Stimulated activated naive B cell treated with anti-CD40 and anti-IgM and Interleukin-4, amounts not matched to agents 10 μg/mL and 1 μg/mL and 100 μg/mL, for 72 hours (primary cell): Measurements from ENCODE around the gene SPAG16.
A peak's percentile ranks its signal among the peaks of the same experiment; 100 is the strongest.
"Not testable (repeated sequence)": the region's sequence is repeated elsewhere in the genome, so short reads cannot be mapped to it uniquely, and the experiment has no call there.

Experiments used
- ATAC-seq, 2 donors: fragments of 150-1000 bp; cut with Tn5 transposase; replicated peaks; 2 replicates each; pipeline ENCODE4 v1.10.0; 2021; ENCODE audit warnings: moderate library complexity in 1 of 2
- DNase-seq: peaks from one replicate; pipeline ENCODE4 v3.0.0; 2021
- H3K27ac Mint-ChIP-seq: one replicate; pipeline ENCODE4 v1.8.0; 2022; ENCODE audit warnings: mild to moderate bottlenecking, mixed read lengths
- H3K27me3 Mint-ChIP-seq, 2 donors: one replicate each; pipeline ENCODE4 v1.8.0; 2022; ENCODE audit warnings: mixed read lengths in 2 of 2
- H3K36me3 Mint-ChIP-seq, 2 donors: one replicate each; pipeline ENCODE4 v1.8.0; 2022; ENCODE audit warnings: mixed read lengths in 2 of 2, mild to moderate bottlenecking in 1 of 2
- H3K4me1 Mint-ChIP-seq, 2 donors: one replicate each; pipeline ENCODE4 v1.8.0; 2022; ENCODE audit warnings: mixed read lengths in 2 of 2, mild to moderate bottlenecking in 1 of 2
- H3K4me3 Mint-ChIP-seq, 2 donors: one replicate each; pipeline ENCODE4 v1.8.0; 2022; ENCODE audit warnings: mild to moderate bottlenecking in 2 of 2, mixed read lengths in 2 of 2, moderate library complexity in 1 of 2
- H3K9me3 Mint-ChIP-seq, 2 donors: one replicate each; pipeline ENCODE4 v1.8.0; 2022; ENCODE audit warnings: mixed read lengths in 2 of 2, mild to moderate bottlenecking in 1 of 2

Gene SPAG16

DNA sequence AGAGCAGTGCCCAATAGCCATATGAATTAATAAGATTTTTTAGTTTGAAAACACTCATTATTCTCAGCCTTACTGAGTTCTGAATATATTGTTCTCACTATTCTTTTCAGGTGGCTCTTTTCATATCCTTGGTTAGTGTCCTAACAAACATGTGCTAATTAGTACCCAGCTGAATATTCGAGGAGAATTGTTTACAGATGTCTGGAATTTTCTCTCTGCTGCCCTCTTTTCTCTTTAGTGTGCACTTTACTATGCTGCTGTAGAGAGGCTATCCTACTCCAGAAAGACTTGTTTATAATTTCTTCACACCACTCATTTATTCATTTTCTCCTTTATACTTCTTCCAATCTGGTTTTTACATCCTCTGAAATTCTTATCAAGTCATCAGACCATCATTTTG, 405.3 kb downstream of the SPAG16 start:
- H3K4me1 Mint-ChIP-seq = no peaks in the 10 kb centered on the region
- DNase-seq = no peak
- ATAC-seq = no peak
- H3K4me3 Mint-ChIP-seq = no peak overlapping the region
- H3K9me3 Mint-ChIP-seq = peaks cover 0 to 2% of the 10 kb centered on the region in 2 donors
- H3K36me3 Mint-ChIP-seq = no peaks in the 10 kb centered on the region
- no peak overlapping the region for H3K27ac Mint-ChIP-seq
- H3K27me3 Mint-ChIP-seq = no peaks in the 10 kb centered on the region

- H3K27ac Mint-ChIP-seq = no peak overlapping the region
- DNase-seq (no peak), ATAC-seq (no peak)
- H3K4me3 Mint-ChIP-seq = no peak overlapping the region
- H3K9me3 Mint-ChIP-seq = no peaks in the 10 kb centered on the region
- H3K36me3 Mint-ChIP-seq = no peaks in the 10 kb centered on the region
- no peaks in the 10 kb centered on the region for H3K27me3 Mint-ChIP-seq
- no peaks in the 10 kb centered on the region for H3K4me1 Mint-ChIP-seq
These were observed 407.1 kb downstream of the SPAG16 start for GRCh38 chr2:213691351-213691750.

DNA sequence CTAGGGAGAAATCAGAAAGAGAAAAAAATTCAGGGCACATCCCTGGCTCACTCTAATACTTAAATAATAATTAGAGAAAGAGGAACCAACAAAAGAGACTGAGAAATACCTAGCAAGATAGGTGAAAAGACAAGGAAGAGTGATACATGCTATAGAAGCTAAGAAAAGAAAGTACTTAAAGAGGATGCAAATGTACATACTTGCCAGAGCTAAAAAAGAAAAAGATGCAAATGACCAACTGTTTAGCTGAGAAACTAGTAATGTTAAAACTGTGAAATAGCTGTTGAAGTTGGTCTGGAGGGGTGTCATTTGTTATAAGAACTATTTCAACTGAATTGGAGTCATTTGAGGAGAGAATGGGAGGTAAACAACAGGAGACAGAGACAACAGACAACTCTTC, 412.2 kb downstream of the SPAG16 start:
- H3K4me1 Mint-ChIP-seq = no peaks in the 10 kb centered on the region
- no peak overlapping the region for H3K4me3 Mint-ChIP-seq
- ATAC-seq (no peak), DNase-seq (no peak)
- no peaks in the 10 kb centered on the region for H3K9me3 Mint-ChIP-seq
- no peaks in the 10 kb centered on the region for H3K36me3 Mint-ChIP-seq
- H3K27me3 Mint-ChIP-seq = no peaks in the 10 kb centered on the region
- no peak overlapping the region for H3K27ac Mint-ChIP-seq

GRCh38 chr2:213701365-213701764, 417.1 kb downstream of the SPAG16 start:
- not testable (repeated sequence) for H3K4me3 Mint-ChIP-seq, DNase-seq, H3K4me1 Mint-ChIP-seq, H3K27ac Mint-ChIP-seq, ATAC-seq, H3K9me3 Mint-ChIP-seq, H3K27me3 Mint-ChIP-seq, H3K36me3 Mint-ChIP-seq

- DNase-seq (no peak), ATAC-seq (no peak)
- H3K36me3 Mint-ChIP-seq = no peaks in the 10 kb centered on the region
- H3K27ac Mint-ChIP-seq = no peak overlapping the region
- no peaks in the 10 kb centered on the region for H3K4me1 Mint-ChIP-seq
- H3K4me3 Mint-ChIP-seq = no peak overlapping the region
- H3K27me3 Mint-ChIP-seq = no peaks in the 10 kb centered on the region
- peaks cover 1 to 9% of the 10 kb centered on the region in 2 donors for H3K9me3 Mint-ChIP-seq
These were observed 419.3 kb downstream of the SPAG16 start for GRCh38 chr2:213703406-213704098.

GRCh38 chr2:213710164-213710563, 425.9 kb downstream of the SPAG16 start:
- Mint-ChIP-seq H3K4me3 (no peak overlapping the region), H3K27me3 (no peaks in the 10 kb centered on the region), H3K27ac (no peak overlapping the region), H3K4me1 (no peaks in the 10 kb centered on the region), H3K9me3 (peaks cover 0 to 2% of the 10 kb centered on the region in 2 donors), H3K36me3 (no peaks in the 10 kb centered on the region)
- DNase-seq (no peak), ATAC-seq (no peak)

DNA sequence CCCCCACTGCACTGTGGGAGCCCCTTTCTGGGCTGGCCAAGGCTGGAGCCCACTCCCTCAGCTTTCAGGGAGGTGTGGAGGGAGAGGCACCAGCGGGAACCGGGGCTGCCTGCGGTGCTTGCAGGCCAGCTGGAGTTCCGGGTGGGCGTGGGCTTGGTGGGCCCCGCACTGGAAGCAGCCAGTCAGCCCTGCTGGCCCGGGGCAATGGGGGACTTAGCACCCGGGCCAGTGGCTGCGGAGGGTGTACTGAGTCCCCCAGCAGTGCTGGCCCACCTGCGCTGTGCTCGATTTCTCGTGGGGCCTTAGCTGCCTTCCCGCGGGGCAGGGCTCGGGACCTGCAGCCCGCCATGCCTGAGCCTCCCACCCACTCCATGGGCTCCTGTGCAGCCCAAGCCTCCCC, 434.1 kb downstream of the SPAG16 start:
- H3K4me3 Mint-ChIP-seq, H3K27me3 Mint-ChIP-seq, H3K9me3 Mint-ChIP-seq, H3K27ac Mint-ChIP-seq, H3K4me1 Mint-ChIP-seq, DNase-seq, H3K36me3 Mint-ChIP-seq, ATAC-seq: not testable (repeated sequence)

DNA sequence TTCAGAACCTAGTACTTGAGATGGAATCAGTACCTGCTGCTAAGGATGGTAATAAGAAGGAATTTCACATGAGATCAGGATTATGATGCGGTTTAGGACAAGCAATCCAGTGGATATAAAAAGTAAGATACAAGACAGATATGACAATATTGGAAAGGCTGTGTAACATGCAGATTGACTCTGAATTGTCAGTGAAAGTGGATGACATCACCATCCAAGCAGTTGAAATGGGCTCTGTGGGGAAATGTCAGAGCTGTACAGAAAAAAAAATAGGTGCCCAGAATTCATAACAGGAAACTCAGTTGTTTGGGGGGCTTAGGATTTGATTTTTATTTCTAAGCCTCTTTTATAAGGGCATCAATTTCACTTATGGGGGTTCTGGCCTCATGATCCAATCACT, 438.3 kb downstream of the SPAG16 start:
- DNase-seq = no peak
- H3K4me3 Mint-ChIP-seq = no peak overlapping the region
- no peaks in the 10 kb centered on the region for H3K4me1 Mint-ChIP-seq
- peaks cover 0 to 3% of the 10 kb centered on the region in 2 donors for H3K36me3 Mint-ChIP-seq
- no peaks in the 10 kb centered on the region for H3K27me3 Mint-ChIP-seq
- H3K9me3 Mint-ChIP-seq = peaks cover 4 to 5% of the 10 kb centered on the region in 2 donors
- H3K27ac Mint-ChIP-seq = no peak overlapping the region
- ATAC-seq = no peak

- no peak overlapping the region for H3K4me3 Mint-ChIP-seq
- H3K9me3 Mint-ChIP-seq = peaks cover 4 to 5% of the 10 kb centered on the region in 2 donors
- no peak overlapping the region for H3K27ac Mint-ChIP-seq
- H3K36me3 Mint-ChIP-seq = peaks cover 0 to 3% of the 10 kb centered on the region in 2 donors
- DNase-seq = no peak
- H3K4me1 Mint-ChIP-seq = no peaks in the 10 kb centered on the region
- H3K27me3 Mint-ChIP-seq = no peaks in the 10 kb centered on the region
- ATAC-seq = no peak
These were observed 438.8 kb downstream of the SPAG16 start for GRCh38 chr2:213723041-213723560.

DNA sequence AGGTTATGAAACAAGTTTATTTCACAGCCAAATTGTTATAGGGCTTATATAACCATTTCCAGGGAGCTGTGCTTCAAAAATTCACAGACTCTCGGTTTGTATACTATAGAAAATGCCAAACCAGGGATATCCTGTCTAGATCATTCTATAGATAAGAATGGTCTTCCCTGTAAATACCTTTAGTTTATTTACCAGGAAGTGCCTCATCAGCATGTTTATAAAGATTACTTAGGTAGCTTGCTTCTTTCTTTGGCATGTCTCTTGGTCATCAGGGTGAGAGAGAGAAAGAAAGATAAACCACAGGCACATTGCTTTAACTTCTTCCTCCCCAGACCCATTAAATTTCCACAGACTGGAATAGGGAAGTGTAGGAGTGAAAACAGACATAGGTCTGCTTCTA, 439.4 kb downstream of the SPAG16 start:
- Mint-ChIP-seq H3K27me3 (no peaks in the 10 kb centered on the region), H3K27ac (no peak overlapping the region), H3K4me3 (no peak overlapping the region), H3K36me3 (peaks cover 0 to 3% of the 10 kb centered on the region in 2 donors), H3K9me3 (peaks cover 4 to 5% of the 10 kb centered on the region in 2 donors), H3K4me1 (no peaks in the 10 kb centered on the region)
- ATAC-seq (no peak), DNase-seq (no peak)

DNA sequence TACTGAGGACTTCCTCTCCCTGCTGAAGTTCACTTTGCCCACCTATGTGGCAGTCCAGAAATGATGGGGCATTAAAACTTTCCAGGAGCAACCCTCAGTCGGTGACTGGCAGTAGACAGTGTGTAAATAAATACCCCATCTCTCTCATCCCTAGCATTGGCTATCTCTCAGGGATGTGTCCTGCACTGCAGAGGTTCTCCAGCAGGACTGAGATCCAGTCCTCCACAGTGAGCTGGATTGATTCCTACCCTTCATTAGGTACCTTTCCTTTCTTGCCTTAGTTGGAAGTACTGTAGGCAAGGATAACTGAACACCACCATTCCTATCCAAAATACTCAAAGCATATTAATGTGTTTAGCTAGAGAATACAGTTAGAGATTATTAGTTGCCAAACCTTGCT, 441.8 kb downstream of the SPAG16 start:
- H3K4me1 Mint-ChIP-seq = no peaks in the 10 kb centered on the region
- no peak overlapping the region for H3K27ac Mint-ChIP-seq
- no peak for ATAC-seq
- H3K9me3 Mint-ChIP-seq = peaks cover 0 to 2% of the 10 kb centered on the region in 2 donors
- no peak overlapping the region for H3K4me3 Mint-ChIP-seq
- no peaks in the 10 kb centered on the region for H3K36me3 Mint-ChIP-seq
- H3K27me3 Mint-ChIP-seq = no peaks in the 10 kb centered on the region
- DNase-seq = no peak

- Mint-ChIP-seq H3K27ac (no peak overlapping the region), H3K4me3 (no peak overlapping the region), H3K27me3 (no peaks in the 10 kb centered on the region), H3K9me3 (peaks cover 5 to 8% of the 10 kb centered on the region in 2 donors), H3K36me3 (no peaks in the 10 kb centered on the region), H3K4me1 (no peaks in the 10 kb centered on the region)
- ATAC-seq (no peak), DNase-seq (no peak)
These were observed 449.6 kb downstream of the SPAG16 start for GRCh38 chr2:213733893-213734292.

DNA sequence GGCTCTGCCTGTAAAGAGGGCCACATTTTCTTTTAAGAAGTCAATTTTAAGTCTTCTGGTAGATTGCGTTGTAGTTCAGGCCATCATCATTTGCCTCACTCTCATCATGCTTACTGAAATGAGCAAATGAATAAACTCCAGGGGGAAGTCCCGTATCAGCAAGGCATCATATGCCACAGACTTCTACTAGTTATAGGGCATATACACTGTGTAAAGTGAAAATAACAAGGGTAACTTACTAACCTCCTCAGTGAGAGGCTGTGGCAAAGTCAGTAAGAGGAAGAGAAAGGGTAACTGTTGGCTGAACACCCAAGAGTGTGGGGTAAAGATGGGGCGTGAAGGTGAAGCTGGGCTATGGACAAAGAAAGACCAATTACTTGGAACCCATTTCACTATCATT, 456.2 kb downstream of the SPAG16 start:
- no peaks in the 10 kb centered on the region for H3K9me3 Mint-ChIP-seq
- H3K4me3 Mint-ChIP-seq = no peak overlapping the region
- no peaks in the 10 kb centered on the region for H3K27me3 Mint-ChIP-seq
- no peak overlapping the region for H3K27ac Mint-ChIP-seq
- no peaks in the 10 kb centered on the region for H3K36me3 Mint-ChIP-seq
- DNase-seq (no peak), ATAC-seq (no peak)
- no peaks in the 10 kb centered on the region for H3K4me1 Mint-ChIP-seq

DNA sequence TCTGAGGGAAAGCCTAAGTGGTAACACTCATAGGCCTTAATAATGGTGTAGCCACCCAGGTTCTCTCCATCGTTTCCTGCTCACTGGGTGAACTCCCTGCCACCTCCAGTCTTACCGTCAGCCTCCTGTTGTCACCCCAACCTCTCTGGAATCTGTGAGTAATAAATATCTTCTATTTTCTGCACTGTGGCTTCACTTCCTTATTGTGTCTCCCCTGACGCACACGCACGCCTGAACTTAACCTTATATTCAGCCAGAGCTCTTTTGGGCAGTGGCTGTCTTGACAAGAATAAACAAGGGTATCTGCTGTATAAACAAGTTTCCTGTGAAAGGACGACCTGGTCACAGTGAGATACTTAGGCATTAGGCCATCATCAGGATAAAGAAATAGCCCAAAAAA, 467.2 kb downstream of the SPAG16 start:
- H3K27me3 Mint-ChIP-seq = no peaks in the 10 kb centered on the region
- peak; percentile 34 to 79 for ATAC-seq
- H3K9me3 Mint-ChIP-seq = no peaks in the 10 kb centered on the region

GRCh38 chr2:213752575-213752974, 468.3 kb downstream of the SPAG16 start:
- H3K36me3 Mint-ChIP-seq = no peaks in the 10 kb centered on the region
- no peaks in the 10 kb centered on the region for H3K9me3 Mint-ChIP-seq
- H3K4me3 Mint-ChIP-seq = no peak overlapping the region

More for the DNA sequence above, 467.2 kb downstream of the SPAG16 start:
- Mint-ChIP-seq H3K4me3 (no peak overlapping the region), H3K36me3 (no peaks in the 10 kb centered on the region), H3K4me1 (no peaks in the 10 kb centered on the region), H3K27ac (peak overlapping the region; percentile 1)
- DNase-seq = no peak

More at GRCh38 chr2:213752575-213752974, 468.3 kb downstream of the SPAG16 start:
- Mint-ChIP-seq H3K27ac (no peak overlapping the region), H3K27me3 (no peaks in the 10 kb centered on the region), H3K4me1 (no peaks in the 10 kb centered on the region)
- no peak for DNase-seq
- ATAC-seq = no peak
